HG03175 (cell line): ENCODE measurements around the gene DDX41.
"Not testable (repeated sequence)": the region's sequence is repeated elsewhere in the genome, so short reads cannot be mapped to it uniquely, and the experiment has no call there.

Experiments used
- ATAC-seq: cut with Tn5 transposase; IDR thresholded peaks from one replicate; pipeline ENCODE4 v1.9.1; 2021; ENCODE audit warnings: mild to moderate bottlenecking, moderate library complexity; ENCODE audit not compliant: unreplicated experiment

Gene DDX41

GRCh38 chr5:177537389-177538361 lies 20.9 kb upstream of the DDX41 start:
- ATAC-seq = no peak

- ATAC-seq = no peak
Observed at GRCh38 chr5:177536386-177536785, 19.6 kb upstream of the DDX41 start.

DNA sequence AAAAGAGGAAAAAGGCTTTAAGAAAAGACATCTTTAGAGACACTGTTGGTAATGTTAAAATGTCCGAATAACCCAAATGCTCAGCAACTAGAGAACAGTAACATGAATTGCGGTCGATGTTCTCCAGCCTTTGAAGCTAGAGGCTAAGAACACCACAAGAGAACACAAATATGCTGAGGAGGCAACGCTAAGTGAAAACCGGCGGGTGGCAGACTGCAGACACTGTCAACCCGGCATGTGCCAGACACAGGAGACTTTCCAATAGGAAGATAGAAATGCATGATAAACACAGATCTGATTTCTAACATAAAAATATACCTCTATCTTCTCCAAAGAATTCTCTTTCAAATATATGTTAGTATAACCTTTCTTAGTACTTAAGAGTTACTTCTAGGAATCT lies 18.4 kb upstream of the DDX41 start:
- ATAC-seq = no peak

DNA sequence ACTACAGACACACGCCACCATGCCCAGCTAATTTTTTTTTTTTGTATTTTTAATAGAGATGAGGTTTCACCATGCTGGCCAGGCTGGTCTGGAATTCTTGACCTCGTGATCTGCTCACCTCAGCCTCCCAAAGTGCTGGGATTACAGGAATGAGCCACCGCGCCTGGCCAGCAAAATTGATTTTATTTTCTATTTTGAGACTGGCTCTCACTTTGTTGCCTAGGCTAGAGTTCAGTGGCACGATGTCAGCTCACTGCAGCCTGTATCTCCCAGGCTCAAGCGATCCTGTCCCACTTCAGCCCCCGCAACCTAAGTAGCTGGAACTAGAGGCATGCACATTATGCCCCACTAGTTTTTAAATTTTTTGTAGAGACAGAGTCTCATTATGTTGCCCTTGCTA lies 17.7 kb upstream of the DDX41 start:
- not testable (repeated sequence) for ATAC-seq

- no peak for ATAC-seq
Observed at GRCh38 chr5:177531209-177531940, 14.6 kb upstream of the DDX41 start.

DNA sequence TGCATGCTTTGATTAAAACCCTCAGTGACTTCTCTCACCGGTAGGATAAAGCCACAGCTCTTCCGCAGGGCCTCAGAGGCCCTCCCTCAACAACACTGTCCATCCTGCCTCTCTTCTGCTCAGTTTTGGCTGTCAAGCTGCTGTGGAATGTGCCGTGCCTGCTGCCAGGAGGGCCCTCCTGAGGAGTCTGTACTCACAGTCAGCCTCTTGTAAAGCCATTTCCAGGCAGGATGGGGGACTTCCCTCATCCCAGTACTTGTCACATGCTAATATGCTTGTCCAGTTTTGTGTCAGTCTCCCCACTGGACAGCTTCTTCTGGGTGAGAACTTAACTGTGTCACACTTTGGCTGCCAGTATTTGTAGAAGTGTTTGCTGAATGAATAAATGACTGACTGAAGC lies 13.9 kb upstream of the DDX41 start:
- ATAC-seq = no peak

DNA sequence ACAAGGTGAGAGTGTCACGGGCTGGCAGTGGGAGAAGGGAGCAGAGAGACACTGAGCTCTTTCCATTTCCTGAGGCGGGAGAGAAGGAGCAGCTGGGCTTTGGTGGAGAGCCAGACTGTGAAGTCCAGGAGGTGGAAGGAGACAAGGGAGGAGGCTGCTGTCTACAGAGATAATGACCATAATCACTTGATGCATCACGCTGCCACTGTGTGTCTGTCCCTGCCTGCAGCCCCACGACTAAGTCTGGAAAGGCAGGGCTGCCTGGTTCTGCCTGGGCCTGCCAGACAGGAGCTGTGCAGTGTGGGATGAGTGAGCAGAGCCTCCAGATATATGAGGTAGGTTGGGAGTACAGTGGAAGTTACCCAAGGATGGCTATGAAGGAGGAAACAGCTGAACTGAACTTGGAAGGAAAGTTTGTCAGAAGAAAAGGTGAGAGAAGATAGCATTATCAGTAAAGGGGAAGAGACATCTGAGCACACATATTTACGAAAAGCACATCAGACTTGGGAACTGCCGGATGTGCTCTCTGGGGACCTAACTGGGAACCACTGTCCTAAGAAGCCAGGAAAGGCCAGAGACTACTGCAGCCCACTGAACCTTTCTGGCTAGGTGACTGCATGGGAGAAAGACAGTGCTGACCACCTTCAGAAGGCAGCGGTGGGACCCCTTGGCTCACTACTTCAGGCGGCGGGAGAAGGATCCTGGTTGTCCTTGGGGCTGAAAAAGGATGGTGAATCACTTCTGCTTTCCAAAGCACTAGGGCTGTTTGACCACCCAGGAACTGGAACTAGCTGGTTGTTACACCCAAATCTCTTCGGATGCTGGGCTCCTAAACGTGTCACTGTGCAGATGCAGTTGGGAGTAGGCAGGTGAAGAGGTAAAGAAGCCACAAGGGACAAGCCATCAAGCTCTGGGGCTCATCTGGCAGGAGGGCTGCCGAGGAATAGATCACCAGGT lies 12.8 kb upstream of the DDX41 start:
- ATAC-seq = no peak

DNA sequence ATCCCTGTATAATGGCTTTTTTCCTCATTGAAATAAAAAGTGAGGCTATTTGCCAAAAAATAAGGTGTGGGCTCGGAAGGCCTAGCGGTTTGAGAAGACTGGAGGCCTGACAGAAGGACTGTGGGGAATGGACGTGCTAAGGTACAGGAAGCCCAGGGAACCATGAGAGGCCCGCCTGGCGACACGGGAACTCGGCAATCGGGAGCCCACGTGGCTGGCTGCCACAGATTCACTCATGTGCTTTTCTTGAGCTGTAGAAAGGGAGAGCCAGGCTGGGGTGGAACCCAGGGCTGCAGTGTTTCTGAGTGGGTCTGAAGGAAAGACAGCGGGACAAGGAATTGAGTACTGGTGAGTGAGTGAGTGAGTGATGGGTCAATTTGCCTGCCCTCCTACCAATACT lies 11.9 kb upstream of the DDX41 start:
- no peak for ATAC-seq

DNA sequence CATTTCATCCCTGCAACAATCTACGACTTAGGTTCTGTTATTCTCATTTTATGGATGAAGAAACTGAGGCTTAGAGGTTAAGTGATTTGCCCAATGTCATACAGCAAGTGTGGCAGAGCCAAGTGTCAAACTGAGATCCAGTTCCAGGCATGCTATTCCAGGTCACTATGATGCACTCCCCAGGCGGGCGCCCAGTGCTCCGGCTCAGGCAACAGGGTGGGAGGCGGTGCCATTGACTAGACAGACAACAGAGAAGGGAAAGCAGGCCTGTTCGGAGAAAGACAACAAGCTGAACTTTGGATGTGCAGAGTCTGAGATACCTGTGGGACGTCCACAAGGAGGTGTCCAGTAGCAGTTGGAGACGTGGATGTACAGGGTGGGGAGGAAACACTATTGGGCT lies 10.8 kb upstream of the DDX41 start:
- ATAC-seq = no peak

DNA sequence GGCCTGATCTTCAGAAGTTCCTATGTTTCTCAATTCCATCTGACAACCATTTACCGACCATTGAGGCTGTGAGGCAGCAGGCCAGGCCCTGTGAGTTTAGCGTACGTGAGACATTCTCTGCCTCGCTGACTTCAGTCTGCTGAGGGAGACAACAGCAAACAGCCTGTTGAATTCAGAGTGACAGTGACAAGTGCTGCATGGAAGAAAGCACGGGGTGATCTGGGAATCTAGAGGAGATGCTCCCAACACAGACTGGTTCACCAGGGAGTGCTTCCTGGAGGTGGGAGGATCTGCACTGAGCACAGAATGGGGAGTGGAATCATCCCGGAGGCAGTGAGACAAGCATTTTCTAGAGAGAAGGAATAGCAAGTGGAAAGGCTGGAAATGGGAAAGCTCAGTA lies 10.0 kb upstream of the DDX41 start:
- no peak for ATAC-seq

GRCh38 chr5:177526191-177526590 lies 9.4 kb upstream of the DDX41 start:
- no peak for ATAC-seq

- no peak for ATAC-seq
Observed at GRCh38 chr5:177524941-177525655, 8.3 kb upstream of the DDX41 start.

GRCh38 chr5:177524539-177524900 lies 7.8 kb upstream of the DDX41 start:
- ATAC-seq = no peak

DNA sequence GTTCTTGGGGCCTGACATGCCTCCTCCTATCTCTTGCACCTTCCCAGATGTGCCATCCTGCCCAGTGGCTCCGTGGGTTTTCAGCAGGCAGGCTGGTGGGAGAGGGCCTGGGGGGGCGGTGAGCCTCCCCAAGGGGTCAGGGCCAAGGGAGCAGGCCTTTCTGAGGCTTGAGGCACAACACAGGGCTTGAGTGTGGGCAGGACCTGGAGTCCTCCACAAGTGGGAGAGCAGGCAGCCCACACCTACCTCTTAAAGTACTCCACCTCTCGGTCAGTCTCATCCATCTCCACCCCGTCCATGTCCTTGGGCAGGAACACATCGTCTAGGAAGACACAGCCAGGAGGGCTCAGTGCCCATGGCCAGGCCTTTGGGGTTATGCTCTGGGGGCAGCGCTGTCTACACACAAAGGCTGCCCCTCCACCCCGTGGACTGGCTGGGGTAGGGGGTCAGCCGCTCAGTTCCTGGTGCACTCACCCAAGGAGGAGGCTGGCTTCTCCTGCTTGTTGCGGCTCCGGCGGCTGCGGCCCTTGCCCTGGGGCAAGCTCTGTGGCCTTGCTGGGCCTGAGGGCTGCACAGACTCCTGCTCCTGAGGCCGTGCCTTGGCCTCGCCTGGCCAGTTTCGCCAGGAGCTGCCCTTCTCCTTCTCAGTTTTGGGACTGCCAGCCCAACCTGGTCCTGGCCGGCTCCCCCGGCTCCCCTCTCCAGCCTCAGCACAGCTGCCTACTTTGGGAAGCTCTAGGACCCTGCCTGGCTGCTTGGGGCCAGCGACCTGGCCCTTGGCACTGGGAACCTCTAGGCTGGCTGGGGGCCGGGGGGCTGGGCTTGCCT lies 7.2 kb upstream of the DDX41 start:
- no peak for ATAC-seq

DNA sequence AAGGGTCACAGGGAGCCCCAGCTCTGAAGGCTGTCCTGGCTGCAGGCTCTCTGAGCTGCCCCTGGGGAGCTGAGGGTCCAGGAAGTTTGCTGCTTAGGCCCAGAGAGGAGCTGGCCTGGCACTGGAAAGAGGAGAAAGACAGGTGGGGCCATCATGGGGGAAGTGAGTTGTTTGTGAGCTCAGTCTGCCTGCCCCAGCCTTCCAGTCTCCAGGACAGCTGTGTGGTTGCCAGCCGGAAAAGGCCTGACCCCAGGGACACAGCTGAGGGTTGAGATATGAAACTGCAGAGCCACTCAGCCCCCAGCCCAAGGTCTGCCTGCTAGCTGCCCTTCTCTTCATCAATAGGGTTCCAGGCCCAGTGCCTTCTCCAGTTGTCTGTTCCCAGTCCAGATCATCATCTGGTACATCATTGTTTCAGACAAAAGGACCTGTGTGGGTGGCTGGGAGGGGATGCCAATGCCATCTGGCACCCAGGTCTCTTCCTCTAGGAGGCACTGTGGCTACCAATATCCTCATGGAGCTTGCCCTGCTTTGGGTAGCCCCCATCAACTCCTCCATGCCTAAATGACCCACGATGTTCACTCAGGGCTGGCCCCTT lies 4.3 kb upstream of the DDX41 start:
- ATAC-seq = no peak

GRCh38 chr5:177520271-177520670 lies 3.5 kb upstream of the DDX41 start:
- no peak for ATAC-seq

DNA sequence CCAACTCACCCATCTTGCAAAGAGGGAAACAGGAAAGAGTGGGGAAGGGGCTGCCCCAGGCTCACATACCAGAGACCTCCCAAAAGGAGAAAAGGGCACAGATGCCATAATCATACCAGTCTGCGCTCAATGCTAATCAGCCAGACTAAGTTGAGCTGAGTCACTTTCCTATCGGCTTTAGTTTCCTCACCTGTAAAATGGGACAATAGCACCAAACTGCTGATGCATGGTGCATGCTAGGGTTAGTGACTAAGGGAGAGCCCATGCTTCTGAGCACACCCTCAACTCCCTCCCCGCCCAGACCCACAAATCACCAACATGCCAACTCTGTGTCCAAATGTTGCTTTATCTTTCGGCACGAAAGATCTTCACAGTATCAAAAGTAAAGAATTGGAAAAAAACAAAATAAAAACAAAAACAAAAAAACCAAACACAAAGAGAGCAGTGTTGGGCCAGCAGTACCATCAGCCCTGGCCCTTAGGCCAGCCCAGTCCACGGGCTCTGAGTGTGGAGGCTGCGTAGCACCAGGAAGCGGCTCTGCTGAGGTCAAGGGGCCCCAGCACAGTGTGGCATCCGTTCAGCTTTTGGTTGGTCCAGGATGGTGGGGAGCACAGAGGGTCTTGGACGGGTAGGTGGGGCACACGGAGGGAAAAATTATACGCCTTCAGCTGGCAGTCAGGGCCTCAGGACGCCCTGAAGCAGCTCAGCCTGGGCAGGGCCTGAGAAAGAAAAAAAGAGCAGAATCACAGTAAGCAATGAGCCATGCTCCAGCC lies 2.9 kb upstream of the DDX41 start:
- no peak for ATAC-seq

DNA sequence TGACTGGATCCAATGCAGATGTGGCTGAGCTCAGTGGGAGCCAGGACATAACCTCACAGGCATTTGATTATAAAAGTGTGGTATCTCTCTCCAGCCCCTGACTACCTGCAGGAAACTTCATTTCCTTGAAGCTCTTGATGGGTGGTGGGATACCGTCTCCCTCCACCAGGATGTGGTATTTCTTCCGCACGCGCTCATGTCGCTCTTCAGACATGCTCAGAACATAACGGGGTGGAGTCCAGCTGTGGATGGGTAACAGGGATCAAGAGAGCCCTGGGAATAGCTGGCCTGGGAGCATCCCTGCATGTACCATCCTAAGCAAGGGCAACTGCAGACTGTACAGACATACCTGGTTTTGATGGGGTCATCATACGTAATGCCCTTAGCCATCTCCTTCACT lies 1.2 kb downstream of the DDX41 start:
- no peak for ATAC-seq
